GM18867 (cell line): ENCODE measurements around the gene TMEM95.

Source experiments
- ATAC-seq: cut with Tn5 transposase; IDR thresholded peaks from one replicate; pipeline ENCODE4 v1.9.1; 2021; ENCODE audit warnings: mild to moderate bottlenecking, moderate library complexity; ENCODE audit not compliant: unreplicated experiment

The TMEM95 gene

GRCh38 chr17:7374353-7374752 is 19.4 kb downstream of the TMEM95 start:
- ATAC-seq, result no peak

GRCh38 chr17:7379134-7379533 is 24.2 kb downstream of the TMEM95 start:
- ATAC-seq, result no peak

- ATAC-seq, result no peak
Observed at GRCh38 chr17:7380321-7380720, 25.4 kb downstream of the TMEM95 start.

- ATAC-seq, result no peak
Observed at GRCh38 chr17:7380855-7381683, 26.1 kb downstream of the TMEM95 start, which contains the start of gene TNK1. Gene TNK1, plus strand, starts transcription at chr17:7381089. Its CDS starts 1,838 bp downstream, at chr17:7382927.

- ATAC-seq, result no peak
Observed at GRCh38 chr17:7382901-7383300, 27.9 kb downstream of the TMEM95 start.

- no peak for ATAC-seq
Observed at GRCh38 chr17:7383371-7383741, 28.4 kb downstream of the TMEM95 start.

- ATAC-seq, result peak; percentile 81
Observed at GRCh38 chr17:7383742-7384488, 29.0 kb downstream of the TMEM95 start.

GRCh38 chr17:7384489-7385081 is 29.6 kb downstream of the TMEM95 start:
- no peak for ATAC-seq

GRCh38 chr17:7388856-7389255 is 33.9 kb downstream of the TMEM95 start:
- ATAC-seq, result no peak

- no peak for ATAC-seq
Observed at GRCh38 chr17:7389924-7390910, 35.3 kb downstream of the TMEM95 start.

GRCh38 chr17:7391307-7391706 is 36.4 kb downstream of the TMEM95 start:
- no peak for ATAC-seq

GRCh38 chr17:7392696-7393612 is 38.0 kb downstream of the TMEM95 start:
- no peak for ATAC-seq

GRCh38 chr17:7393613-7394451 is 38.9 kb downstream of the TMEM95 start:
- peak; percentile 32 for ATAC-seq

GRCh38 chr17:7394452-7395191 is 39.7 kb downstream of the TMEM95 start, which contains the start of gene PLSCR3:
Gene PLSCR3, minus strand, starts transcription at chr17:7394525. Its CDS starts 415 bp downstream, at chr17:7394110.
- ATAC-seq, result peak; percentile 83

- ATAC-seq, result no peak
Observed at GRCh38 chr17:7396147-7396546, 41.2 kb downstream of the TMEM95 start.

GRCh38 chr17:7398612-7399011 is 43.7 kb downstream of the TMEM95 start:
- ATAC-seq, result no peak

GRCh38 chr17:7403043-7403726 is 48.2 kb downstream of the TMEM95 start:
- ATAC-seq, result no peak
